Muscle layer of colon (tissue), 2 donors: ENCODE data around the gene ATP9A.

Experiments used
- H3K27ac ChIP-seq: one replicate; pipeline ENCODE4 v1.7.0; 2013; ENCODE audit warnings: low read depth, mild to moderate bottlenecking, low read length, moderate library complexity
- H3K27me3 ChIP-seq, 2 donors: one replicate each; pipeline ENCODE4 v1.7.0; 2013; ENCODE audit warnings: low read length in 2 of 2, mild to moderate bottlenecking in 2 of 2; ENCODE audit not compliant: insufficient read depth in 2 of 2, control insufficient read depth in 1 of 2
- H3K36me3 ChIP-seq: one replicate; pipeline ENCODE4 v1.7.0; 2013; ENCODE audit warnings: mild to moderate bottlenecking, low read length; ENCODE audit not compliant: insufficient read depth
- H3K4me1 ChIP-seq: one replicate; pipeline ENCODE4 v1.7.0; 2013; ENCODE audit warnings: mild to moderate bottlenecking, low read length; ENCODE audit not compliant: insufficient read depth
- H3K4me3 ChIP-seq, 2 donors: one replicate each; pipeline ENCODE4 v1.7.0; 2013; ENCODE audit warnings: low read length in 2 of 2, low read depth in 1 of 2, mild to moderate bottlenecking in 1 of 2, moderate library complexity in 1 of 2
- H3K9ac ChIP-seq: one replicate; pipeline ENCODE4 v1.7.0; 2013; ENCODE audit warnings: low read length
- H3K9me3 ChIP-seq: one replicate; pipeline ENCODE4 v1.7.0; 2013; ENCODE audit warnings: mild to moderate bottlenecking, low read length
- donor health status: abdominal sarcoma.
- donor health status: Adenocarcinoma of cecum.

ATP9A gene

GRCh38 chr20:51715163-51715855 is 52.9 kb downstream of the ATP9A start:
- H3K4me1 ChIP-seq = no peaks in the 10 kb centered on the region
- no peaks in the 10 kb centered on the region for H3K27me3 ChIP-seq
- H3K27ac ChIP-seq = no peak overlapping the region
- no peak overlapping the region for H3K4me3 ChIP-seq
- H3K36me3 ChIP-seq = peaks cover 6% of the 10 kb centered on the region
- H3K9ac ChIP-seq = no peak overlapping the region
- H3K9me3 ChIP-seq = no peaks in the 10 kb centered on the region

GRCh38 chr20:51713213-51713598 is 55.0 kb downstream of the ATP9A start:
- H3K4me1 ChIP-seq = no peaks in the 10 kb centered on the region
- H3K9me3 ChIP-seq = no peaks in the 10 kb centered on the region
- no peak overlapping the region for H3K4me3 ChIP-seq
- peaks cover 6% of the 10 kb centered on the region for H3K36me3 ChIP-seq
- H3K27me3 ChIP-seq = no peaks in the 10 kb centered on the region
- H3K9ac ChIP-seq = no peak overlapping the region
- H3K27ac ChIP-seq = no peak overlapping the region

GRCh38 chr20:51712501-51713212 is 55.5 kb downstream of the ATP9A start:
- H3K9ac ChIP-seq = no peak overlapping the region
- H3K9me3 ChIP-seq = no peaks in the 10 kb centered on the region
- H3K27ac ChIP-seq = no peak overlapping the region
- H3K4me3 ChIP-seq = no peak overlapping the region
- no peaks in the 10 kb centered on the region for H3K27me3 ChIP-seq
- H3K36me3 ChIP-seq = peaks cover 7% of the 10 kb centered on the region
- no peaks in the 10 kb centered on the region for H3K4me1 ChIP-seq

- H3K9ac ChIP-seq = no peak overlapping the region
- H3K4me3 ChIP-seq = no peak overlapping the region
- no peaks in the 10 kb centered on the region for H3K9me3 ChIP-seq
- no peak overlapping the region for H3K27ac ChIP-seq
- no peaks in the 10 kb centered on the region for H3K27me3 ChIP-seq
- peaks cover 11% of the 10 kb centered on the region for H3K36me3 ChIP-seq
- H3K4me1 ChIP-seq = no peaks in the 10 kb centered on the region
Observed at GRCh38 chr20:51711426-51711825, 56.8 kb downstream of the ATP9A start.

- H3K9me3 ChIP-seq = no peaks in the 10 kb centered on the region
- no peak overlapping the region for H3K9ac ChIP-seq
- peaks cover 11% of the 10 kb centered on the region for H3K36me3 ChIP-seq
- no peaks in the 10 kb centered on the region for H3K4me1 ChIP-seq
- no peak overlapping the region for H3K27ac ChIP-seq
- H3K4me3 ChIP-seq = no peak overlapping the region
- no peaks in the 10 kb centered on the region for H3K27me3 ChIP-seq
Observed at GRCh38 chr20:51710361-51710894, 57.8 kb downstream of the ATP9A start.

- no peaks in the 10 kb centered on the region for H3K9me3 ChIP-seq
- no peaks in the 10 kb centered on the region for H3K4me1 ChIP-seq
- no peaks in the 10 kb centered on the region for H3K27me3 ChIP-seq
- no peak overlapping the region for H3K27ac ChIP-seq
- no peak overlapping the region for H3K4me3 ChIP-seq
- H3K36me3 ChIP-seq = peaks cover 5% of the 10 kb centered on the region
- no peak overlapping the region for H3K9ac ChIP-seq
Observed at GRCh38 chr20:51705400-51705799, 62.8 kb downstream of the ATP9A start.

GRCh38 chr20:51703400-51704287 is 64.5 kb downstream of the ATP9A start:
- H3K9ac ChIP-seq = no peak overlapping the region
- H3K27me3 ChIP-seq = no peaks in the 10 kb centered on the region
- H3K9me3 ChIP-seq = no peaks in the 10 kb centered on the region
- H3K27ac ChIP-seq = no peak overlapping the region
- H3K4me3 ChIP-seq = no peak overlapping the region
- no peaks in the 10 kb centered on the region for H3K4me1 ChIP-seq
- H3K36me3 ChIP-seq = peaks cover 5% of the 10 kb centered on the region

- Histone ChIP-seq H3K9ac (no peak overlapping the region), H3K4me1 (peaks cover under 1% of the 10 kb centered on the region), H3K27ac (no peak overlapping the region), H3K36me3 (peaks cover 3% of the 10 kb centered on the region), H3K27me3 (no peaks in the 10 kb centered on the region), H3K9me3 (no peaks in the 10 kb centered on the region), H3K4me3 (no peak overlapping the region)
Observed at GRCh38 chr20:51702556-51702955, 65.6 kb downstream of the ATP9A start.

GRCh38 chr20:51700809-51701285 is 67.3 kb downstream of the ATP9A start:
- H3K4me3 ChIP-seq = no peak overlapping the region
- H3K27ac ChIP-seq = no peak overlapping the region
- H3K4me1 ChIP-seq = peaks cover 15% of the 10 kb centered on the region
- H3K9me3 ChIP-seq = no peaks in the 10 kb centered on the region
- H3K36me3 ChIP-seq = no peaks in the 10 kb centered on the region
- H3K27me3 ChIP-seq = no peaks in the 10 kb centered on the region
- no peak overlapping the region for H3K9ac ChIP-seq

- no peaks in the 10 kb centered on the region for H3K27me3 ChIP-seq
- H3K4me3 ChIP-seq = no peak overlapping the region
- H3K36me3 ChIP-seq = peaks cover 5% of the 10 kb centered on the region
- peaks cover 15% of the 10 kb centered on the region for H3K4me1 ChIP-seq
- no peak overlapping the region for H3K9ac ChIP-seq
- H3K27ac ChIP-seq = no peak overlapping the region
- no peaks in the 10 kb centered on the region for H3K9me3 ChIP-seq
Observed at GRCh38 chr20:51698252-51698651, 69.9 kb downstream of the ATP9A start.
